Heart right ventricle (tissue), 16 donors: ENCODE data around the gene RBBP6. TPM values are rescaled to one million over a fixed set of nuclear protein-coding genes. Genes with fewer than 3 reads are reported as not detected.
"Not testable (repeated sequence)": the region's sequence is repeated elsewhere in the genome, so short reads cannot be mapped to it uniquely, and the experiment has no call there.

Experiments used
- ATAC-seq, 8 donors: fragments of 200-7000 bp; cut with Tn5 transposase; one replicate each; pipeline ENCODE4 v1.9.1; 2020; ENCODE audit warnings: mild to moderate bottlenecking in 8 of 8, moderate library complexity in 8 of 8, moderate number of reproducible peaks in 1 of 8
- DNase-seq, 2 donors: peaks; one replicate each; pipeline ENCODE4 v3.0.0-alpha.2; 2020
- H3K27ac ChIP-seq, 10 donors: fragments of 200-600 bp; sonication (generic) in 2 of 10; one replicate each; pipeline versions ENCODE4 v1.5.0 to v1.8.0; 2020 to 2022; ENCODE audit warnings: mild to moderate bottlenecking in 3 of 10
- H3K27me3 ChIP-seq, 7 donors: fragments of 200-600 bp; one replicate each; pipeline ENCODE4 v1.8.0; 2021 to 2022; ENCODE audit warnings: mild to moderate bottlenecking in 2 of 7
- H3K36me3 ChIP-seq, 9 donors: fragments of 200-600 bp; sonication (generic) in 1 of 9; one replicate each; pipeline versions ENCODE4 v1.5.0 to v1.8.0; 2020 to 2022; ENCODE audit warnings: mild to moderate bottlenecking in 2 of 9
- H3K4me1 ChIP-seq, 9 donors: fragments of 200-600 bp; sonication (generic) in 1 of 9; one replicate each; pipeline versions ENCODE4 v1.5.0 to v1.8.0; 2020 to 2022; ENCODE audit warnings: mild to moderate bottlenecking in 4 of 9
- H3K4me3 ChIP-seq, 10 donors: fragments of 200-600 bp; sonication (generic) in 2 of 10; one replicate each; pipeline versions ENCODE4 v1.5.0 to v1.8.0; 2020 to 2022; ENCODE audit warnings: mild to moderate bottlenecking in 7 of 10, moderate library complexity in 2 of 10
- H3K9me3 ChIP-seq, 11 donors: fragments of 200-600 bp in 10 of 11; sonication (generic) in 2 of 11; one replicate each; pipeline versions ENCODE4 v1.5.0 to v1.8.0; 2013 to 2022; ENCODE audit warnings: mild to moderate bottlenecking in 2 of 11, control low read depth in 1 of 11, moderate library complexity in 1 of 11
- CTCF ChIP-seq, 9 donors: fragments of 200-600 bp; sonication (generic) in 2 of 9; IDR thresholded peaks; one replicate each; pipeline versions ENCODE4 v1.5.0 to v1.8.0; 2021 to 2022; ENCODE audit warnings: antibody characterized with exemption in 9 of 9, mild to moderate bottlenecking in 5 of 9, moderate library complexity in 1 of 9
- WGBS, 2 donors: extraction: QIAGEN DNeasy Blood & Tissue Kit; methylation state at CpG; one replicate each; pipeline ENCODE4 v1.1.7; 2013; ENCODE audit warnings: inconsistent platforms in 1 of 2; 5-methylcytosine and 5-hydroxymethylcytosine counted together
- intact Hi-C, 10 donors: fragments of 100-400 bp; cut with DNase I; formaldehyde crosslinking; loops; one replicate each; pipeline versions ENCODE4 v1.11.1 to v1.14.2; 2022
- polyA plus RNA-seq, 2 donors: library from polyadenylated mRNA; stranded (reverse); fragments of 200-250 nt; gene quantifications; one replicate each; pipeline ENCODE4 v1.2.3, GENCODE V29; 2013
- total RNA-seq, 10 donors: library from RNA; stranded (reverse); fragmentation: NEBNext Ultra II Directional in 3 of 10; extraction: Animal tissue kit (Norgen Biotek cat#: 25700) in 3 of 10; gene quantifications; one replicate each; pipeline versions ENCODE4 v1.2.1 to v1.2.4, GENCODE V29; 2021 to 2023
- donor health status: Arrhythmogenic right ventricular cardiomyopathy.
- donor health status: ischemic (EF 13 %, LVEDD 7.1; RV severe dilation, severe dysfunction).
- donor health status: healthy with polysubstance abuse.
- donor health status: DM: no; HTN: yes; CAD: no.
- donor health status: DM: no; HTN: no; CAD: no.
- donor health status: ischemic (EF 25% LVEDD 6.9; RV normal size, moderate dysfunction).
- donor health status: ischemic (EF 25% LVEDD 5.7; RV mildly dilated, moderate dysfunction).
- donor health status: healthy.
- donor health status: DM: yes; HTN: yes; CAD: no.
- donor health status: Ischemic cardiomyopathy.
- donor health status: ischemic (EF 35%, LVEDD 5.7; RV mildly dilated, moderate dysfunction).
- donor health status: nonischemic (EF 11% LVEDD 7.7; RV severe dilation, severe dysfunction).
- donor health status: DM: yes; HTN: yes; CAD: no.
- donor health status: PGD.
- donor health status: ischemic (EF 29% LVEDD 5.4; RV normal size, mild dysfunction).
- donor health status: nonischemic (EF 23%, LVEDD 6.1; RV moderate dilation, normal function).

The RBBP6 gene
- total and polyA plus RNA-seq, 12 donors, result 18.9 to 50.3 (median 33.1) TPM

GRCh38 chr16:24609740-24610415, 70.5 kb downstream of the RBBP6 start:
- intact Hi-C loops, result loop anchor here in 1 of 10 donors (5.0 kb wide), 1 partner anchor 52 kb away; no protein-coding TSS in a partner anchor
- H3K27me3 ChIP-seq, result peaks cover 0 to 43% (median 23%) of the 10 kb centered on the region in 7 donors
- H3K36me3 ChIP-seq, result no peaks in the 10 kb centered on the region
- no peaks in the 10 kb centered on the region for H3K9me3 ChIP-seq
- peak overlapping the region in 9 of 10 donors; percentile 15 to 47 (median 40) for H3K4me3 ChIP-seq
- DNase-seq, result peak; percentile 11 to 33
- peaks cover 0 to 14% (median 9%) of the 10 kb centered on the region in 9 donors for H3K4me1 ChIP-seq
- WGBS, 2 donors, result 2 to 3% methylated on average over 22 of the region's 22 CpGs
- no peak for TF ChIP-seq CTCF (IDR thresholded peaks at IDR 0.05)
- peak in 7 of 8 donors; percentile 18 to 49 (median 39) for ATAC-seq
- no peak overlapping the region for H3K27ac ChIP-seq

- Histone ChIP-seq H3K4me1 (peaks cover 0 to 14% (median 9%) of the 10 kb centered on the region in 9 donors), H3K4me3 (peak overlapping the region in 9 of 10 donors; percentile 15 to 47 (median 40)), H3K27me3 (peaks cover 0 to 43% (median 23%) of the 10 kb centered on the region in 7 donors), H3K9me3 (no peaks in the 10 kb centered on the region), H3K27ac (no peak overlapping the region), H3K36me3 (no peaks in the 10 kb centered on the region)
- WGBS, 2 donors, result 3 to 5% methylated on average over 13 of the region's 13 CpGs
- DNase-seq (peak in 1 of 2 donors; percentile 32), ATAC-seq (peak in 7 of 8 donors; percentile 47 to 78 (median 57))
- no peak for TF ChIP-seq CTCF (IDR thresholded peaks at IDR 0.05)
- intact Hi-C loops, result loop anchor here in 1 of 10 donors (5.0 kb wide), 1 partner anchor 52 kb away; no protein-coding TSS in a partner anchor
These were observed 71.0 kb downstream of the RBBP6 start for GRCh38 chr16:24610416-24610755.

GRCh38 chr16:24611310-24611709, 71.9 kb downstream of the RBBP6 start:
- H3K27ac ChIP-seq, result no peak overlapping the region
- H3K9me3 ChIP-seq, result no peaks in the 10 kb centered on the region
- TF ChIP-seq CTCF (IDR thresholded peaks at IDR 0.05), result no peak
- intact Hi-C loops, result loop anchor here in 1 of 10 donors (5.0 kb wide), 1 partner anchor 51 kb away; no protein-coding TSS in a partner anchor
- ATAC-seq (no peak), DNase-seq (no peak)
- 83 to 86% methylated on average over 11 of the region's 11 CpGs for WGBS, 2 donors
- peaks cover 0 to 43% (median 23%) of the 10 kb centered on the region in 7 donors for H3K27me3 ChIP-seq
- peaks cover 0 to 14% (median 9%) of the 10 kb centered on the region in 9 donors for H3K4me1 ChIP-seq
- H3K4me3 ChIP-seq, result no peak overlapping the region
- no peaks in the 10 kb centered on the region for H3K36me3 ChIP-seq

GRCh38 chr16:24612656-24613055, 73.3 kb downstream of the RBBP6 start:
- WGBS, 2 donors, result 80 to 85% methylated on average over 4 of the region's 4 CpGs
- no peak overlapping the region for H3K4me3 ChIP-seq
- peaks cover 0 to 43% (median 23%) of the 10 kb centered on the region in 7 donors for H3K27me3 ChIP-seq
- H3K4me1 ChIP-seq, result peaks cover 0 to 14% (median 9%) of the 10 kb centered on the region in 9 donors
- no peak for ATAC-seq
- intact Hi-C loops, result loop anchor here in 1 of 10 donors (5.0 kb wide), 1 partner anchor 50 kb away; no protein-coding TSS in a partner anchor
- H3K27ac ChIP-seq, result no peak overlapping the region
- no peak for TF ChIP-seq CTCF (IDR thresholded peaks at IDR 0.05)
- H3K9me3 ChIP-seq, result no peaks in the 10 kb centered on the region
- DNase-seq, result no peak
- H3K36me3 ChIP-seq, result no peaks in the 10 kb centered on the region

- not testable (repeated sequence) for ATAC-seq, H3K9me3 ChIP-seq, H3K36me3 ChIP-seq, H3K4me3 ChIP-seq, H3K27ac ChIP-seq, DNase-seq
- intact Hi-C loops, result loop anchor here in 1 of 10 donors (5.0 kb wide), 1 partner anchor 49 kb away; no protein-coding TSS in a partner anchor
- WGBS, 2 donors, result 94 to 97% methylated on average over 5 of the region's 5 CpGs
- H3K4me1 ChIP-seq, result peaks cover 0 to 14% (median 9%) of the 10 kb centered on the region in 9 donors
- H3K27me3 ChIP-seq, result peaks cover 0 to 43% (median 23%) of the 10 kb centered on the region in 7 donors
These were observed 73.9 kb downstream of the RBBP6 start for GRCh38 chr16:24613267-24613666.
